Stimulated activated CD4-positive, alpha-beta T cell treated with anti-CD3 and anti-CD28 coated beads, TNF-alpha, amount 100 ng/mL, for 48 hours (primary cell): ENCODE data around the gene GUK1.

Experiments
- DNase-seq, 3 donors: peaks; one replicate each; pipeline ENCODE4 v3.0.0-alpha.2; 2020; ENCODE audit warnings: low read depth in 3 of 3

GUK1 gene

GRCh38 chr1:228131766-228132165 is 8.3 kb upstream of the GUK1 start:
- DNase-seq = no peak

- DNase-seq = no peak
Measured at GRCh38 chr1:228134591-228134990, 5.5 kb upstream of the GUK1 start.

GRCh38 chr1:228136901-228137300 is 3.2 kb upstream of the GUK1 start:
- DNase-seq = no peak

GRCh38 chr1:228139406-228139930 is 611 bp upstream of the GUK1 start:
- no peak for DNase-seq

- no peak for DNase-seq
Measured at GRCh38 chr1:228140724-228141225, 696 bp downstream of the GUK1 start.

GRCh38 chr1:228141226-228142044 is 1.4 kb downstream of the GUK1 start:
- DNase-seq = no peak

- no peak for DNase-seq
Measured at GRCh38 chr1:228142155-228142691, 2.1 kb downstream of the GUK1 start.

GRCh38 chr1:228142701-228143136 is 2.6 kb downstream of the GUK1 start:
- DNase-seq = no peak

- DNase-seq = no peak
Measured at GRCh38 chr1:228143480-228144192, 3.6 kb downstream of the GUK1 start.

GRCh38 chr1:228144193-228144992 is 4.3 kb downstream of the GUK1 start:
- no peak for DNase-seq

GRCh38 chr1:228144993-228145343 is 4.9 kb downstream of the GUK1 start:
- no peak for DNase-seq

- no peak for DNase-seq
Measured at GRCh38 chr1:228145463-228146416, 5.7 kb downstream of the GUK1 start.

GRCh38 chr1:228146417-228147150 is 6.5 kb downstream of the GUK1 start:
- DNase-seq = no peak

- DNase-seq = no peak
Measured at GRCh38 chr1:228147151-228147693, 7.1 kb downstream of the GUK1 start.

GRCh38 chr1:228147768-228148167 is 7.7 kb downstream of the GUK1 start:
- DNase-seq = no peak

- DNase-seq = no peak
Measured at GRCh38 chr1:228148196-228148861, 8.2 kb downstream of the GUK1 start.

GRCh38 chr1:228148935-228149405 is 8.9 kb downstream of the GUK1 start:
- DNase-seq = no peak

GRCh38 chr1:228149406-228150119 is 9.5 kb downstream of the GUK1 start, which contains the start of gene GJC2:
Gene GJC2 (plus strand): TSS chr1:228149930. CDS start chr1:228157759, 7,829 bp downstream.
- no peak for DNase-seq
